ENCODE measurements around the gene CADPS.

GRCh38 chr3:62696011-62696410 lies 179.2 kb downstream of the CADPS start:
- no peak for TF ChIP-seq CTCF (IDR thresholded peaks at IDR 0.05; ENCODE audit: poor library complexity)
- no peak for TF ChIP-seq EZH2 (IDR thresholded peaks at IDR 0.05; ENCODE audit: borderline replicate concordance)
- TF ChIP-seq EZH2phosphoT487 (IDR thresholded peaks at IDR 0.05; ENCODE audit: low read depth, severe bottlenecking, unreplicated experiment): no peak

All from hepatocyte (in vitro differentiated cells).